Glomerular visceral epithelial cell (primary cell): ENCODE measurements around the gene C17orf50.
"Not testable (repeated sequence)": the region's sequence is repeated elsewhere in the genome, so short reads cannot be mapped to it uniquely, and the experiment has no call there.

Experiments used
- DNase-seq: peaks from one replicate; pipeline ENCODE4 v3.0.0-alpha.2; 2016; ENCODE audit errors: extremely low spot score

C17orf50 gene

GRCh38 chr17:35734396-35734795, 26.3 kb upstream of the C17orf50 start:
- no peak for DNase-seq

GRCh38 chr17:35735036-35735805, 25.5 kb upstream of the C17orf50 start:
- DNase-seq, result no peak

GRCh38 chr17:35736236-35736635, 24.5 kb upstream of the C17orf50 start:
- DNase-seq, result no peak

GRCh38 chr17:35738519-35739133, 22.1 kb upstream of the C17orf50 start:
- no peak for DNase-seq

GRCh38 chr17:35740216-35740615, 20.5 kb upstream of the C17orf50 start:
- no peak for DNase-seq

- no peak for DNase-seq
Observed at GRCh38 chr17:35740997-35741931, 19.4 kb upstream of the C17orf50 start.

- no peak for DNase-seq
Observed at GRCh38 chr17:35742496-35742895, 18.2 kb upstream of the C17orf50 start.

- DNase-seq, result no peak
Observed at GRCh38 chr17:35742896-35743477, 17.7 kb upstream of the C17orf50 start.

- peak; percentile 44 for DNase-seq
Observed at GRCh38 chr17:35743626-35744328, 16.9 kb upstream of the C17orf50 start.

- DNase-seq, result no peak
Observed at GRCh38 chr17:35744830-35745229, 15.9 kb upstream of the C17orf50 start.

GRCh38 chr17:35745246-35745645, 15.4 kb upstream of the C17orf50 start:
- no peak for DNase-seq

- DNase-seq, result no peak
Observed at GRCh38 chr17:35745749-35746320, 14.9 kb upstream of the C17orf50 start.

- peak; percentile 77 for DNase-seq
Observed at GRCh38 chr17:35747540-35748017, 13.1 kb upstream of the C17orf50 start.

GRCh38 chr17:35748341-35748841, 12.3 kb upstream of the C17orf50 start:
- peak; percentile 32 for DNase-seq

GRCh38 chr17:35748979-35749378, 11.7 kb upstream of the C17orf50 start:
- no peak for DNase-seq

- DNase-seq, result no peak
Observed at GRCh38 chr17:35749560-35750412, 10.9 kb upstream of the C17orf50 start.

- DNase-seq, result no peak
Observed at GRCh38 chr17:35750526-35751395, 9.9 kb upstream of the C17orf50 start.

GRCh38 chr17:35751541-35751940, 9.1 kb upstream of the C17orf50 start:
- DNase-seq, result not testable (repeated sequence)

- DNase-seq, result no peak
Observed at GRCh38 chr17:35752471-35752870, 8.2 kb upstream of the C17orf50 start.
